ENCODE results near the gene ZDBF2. TPM values are rescaled to one million over a fixed set of nuclear protein-coding genes. Genes with fewer than 3 reads are reported as not detected.

The ZDBF2 gene
- total and polyA plus RNA-seq, 2 donors (not counting 1 experiment from before 2014, with no cell fraction given), result 1.8 to 16.5 TPM

- H3K9ac ChIP-seq (ENCODE audit: low read length), result no peak overlapping the region
- intact Hi-C loops (cut with micrococcal nuclease), result loop anchor here (2.0 kb wide), 1 partner anchor 15 kb away; no protein-coding TSS in a partner anchor
- peaks cover 9 to 26% of the 10 kb centered on the region in 2 donors for H3K4me1 ChIP-seq (ENCODE audit: control insufficient read depth in 2 of 2, insufficient read depth in 2 of 2, low read length in 2 of 2)
- H3K9me3 Mint-ChIP-seq (ENCODE audit: insufficient read depth), result no peaks in the 10 kb centered on the region
- DNase-seq, result peak; percentile 38
- H3K79me2 ChIP-seq (ENCODE audit: control insufficient read depth, insufficient read depth, low read length), result no peaks in the 10 kb centered on the region
- no peaks in the 10 kb centered on the region for H3K36me3 ChIP-seq (replicated peaks in 1 of 2; ENCODE audit: control extremely low read depth in 1 of 2, control insufficient read depth in 1 of 2, extremely low read depth in 1 of 2, insufficient read depth in 2 of 2, low read length in 1 of 2)
- H3K9me3 ChIP-seq (ENCODE audit: control extremely low read depth in 1 of 3, control insufficient read depth in 2 of 3, insufficient read depth in 1 of 3, low read length in 2 of 3), result peaks cover 3 to 27% (median 3%) of the 10 kb centered on the region in 3 donors
- H3K27me3 ChIP-seq (replicated peaks in 1 of 4; ENCODE audit: control extremely low read depth in 1 of 4, control insufficient read depth in 3 of 4, insufficient read depth in 4 of 4, low read length in 3 of 4), result peaks cover 0 to 41% (median 28%) of the 10 kb centered on the region in 4 experiments
- peaks cover 23% of the 10 kb centered on the region for H3K4me1 Mint-ChIP-seq
- peaks cover 38% of the 10 kb centered on the region for H3K27me3 Mint-ChIP-seq
- H3K4me3 Mint-ChIP-seq, result peak overlapping the region; percentile 85
- H4K20me1 ChIP-seq (ENCODE audit: control insufficient read depth, insufficient read depth, low read length, poor library complexity, severe bottlenecking), result no peaks in the 10 kb centered on the region
- H3K27ac ChIP-seq (ENCODE audit: low read length in 2 of 2), result no peak overlapping the region
- TF ChIP-seq, protein P1, sequence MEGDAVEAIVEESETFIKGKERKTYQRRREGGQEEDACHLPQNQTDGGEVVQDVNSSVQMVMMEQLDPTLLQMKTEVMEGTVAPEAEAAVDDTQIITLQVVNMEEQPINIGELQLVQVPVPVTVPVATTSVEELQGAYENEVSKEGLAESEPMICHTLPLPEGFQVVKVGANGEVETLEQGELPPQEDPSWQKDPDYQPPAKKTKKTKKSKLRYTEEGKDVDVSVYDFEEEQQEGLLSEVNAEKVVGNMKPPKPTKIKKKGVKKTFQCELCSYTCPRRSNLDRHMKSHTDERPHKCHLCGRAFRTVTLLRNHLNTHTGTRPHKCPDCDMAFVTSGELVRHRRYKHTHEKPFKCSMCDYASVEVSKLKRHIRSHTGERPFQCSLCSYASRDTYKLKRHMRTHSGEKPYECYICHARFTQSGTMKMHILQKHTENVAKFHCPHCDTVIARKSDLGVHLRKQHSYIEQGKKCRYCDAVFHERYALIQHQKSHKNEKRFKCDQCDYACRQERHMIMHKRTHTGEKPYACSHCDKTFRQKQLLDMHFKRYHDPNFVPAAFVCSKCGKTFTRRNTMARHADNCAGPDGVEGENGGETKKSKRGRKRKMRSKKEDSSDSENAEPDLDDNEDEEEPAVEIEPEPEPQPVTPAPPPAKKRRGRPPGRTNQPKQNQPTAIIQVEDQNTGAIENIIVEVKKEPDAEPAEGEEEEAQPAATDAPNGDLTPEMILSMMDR (IDR thresholded peaks at IDR 0.05), result no peak
- no peak for TF ChIP-seq EZH2 (IDR thresholded peaks at IDR 0.05; ENCODE audit: borderline replicate concordance, insufficient read depth, low read depth, low read length, poor library complexity, severe bottlenecking)
- H3K4me3 ChIP-seq (ENCODE audit: control extremely low read depth in 1 of 5, extremely low read depth in 1 of 5, insufficient read depth in 1 of 5, low read depth in 2 of 5, low read length in 4 of 5), result peak overlapping the region; percentile 16 to 43 (median 39)
- POLR2A ChIA-PET, result no interaction called here
- peak overlapping the region; percentile 55 for H3K4me2 ChIP-seq (replicated peaks; ENCODE audit: low read depth, low read length, poor library complexity, severe bottlenecking)
- no peak for ATAC-seq (ENCODE audit: low read depth)
- 61% methylated on average over 29 of the region's 45 CpGs for WGBS (ENCODE audit: insufficient coverage)
- CTCF ChIA-PET, result interaction anchor here (0.7 kb wide), 1 partner anchor 60 kb away, joined by 3 read pairs; no protein-coding TSS in a partner anchor
- H3K27ac Mint-ChIP-seq, result peak overlapping the region; percentile 5
- peak overlapping the region; percentile 48 for H2AFZ ChIP-seq (ENCODE audit: insufficient read depth, low read depth, low read length, poor library complexity, severe bottlenecking)
These were observed 24.2 kb upstream of the ZDBF2 start for GRCh38 chr2:206250041-206250897.

Data from B cell (primary cell).